HepG2 (cell line): ENCODE measurements around the gene BRIP1. TPM values are rescaled to one million over a fixed set of nuclear protein-coding genes. Genes with fewer than 3 reads are reported as not detected.

ENCODE experiments used
- ATAC-seq: fragments of 200-7000 bp; cut with Tn5 transposase; 3 replicates; pipeline ENCODE4 v1.9.1; 2020; ENCODE audit warnings: mild to moderate bottlenecking, moderate library complexity
- BruUV-seq: library from RNA; stranded (reverse); fragments of 400-500 nt; replicated peaks from 2 replicates; lab custom pipeline; 2021; lab: Mats Ljungman, UMichigan
- CTCF ChIA-PET: fragments of 300-600 bp; formaldehyde crosslinking; extraction: SDS; loops from one replicate; lab custom pipeline; 2021; ENCODE audit warnings: low total read pairs, inconsistent platforms, low intra/inter-chr PET ratio; lab: Yijun Ruan, JAX
- POLR2A ChIA-PET: fragments of 350-600 bp; sonication (Branson Sonifier 250); formaldehyde crosslinking; loops from one replicate; lab custom pipeline; 2020; ENCODE audit warnings: antibody characterized with exemption, inconsistent platforms; lab: Yijun Ruan, JAX
- DNase-seq: peaks from one replicate; pipeline ENCODE4 v3.0.0-alpha.2; 2015; ENCODE audit warnings: low spot score
- FAIRE-seq: peaks from 3 replicates; lab custom pipeline; 2011; peaks lifted over from hg19 to GRCh38; lab: Jason Lieb, UNC
- H2AFZ ChIP-seq: one replicate; pipeline ENCODE4 v1.6.1; 2011; ENCODE audit warnings: low read length, inconsistent platforms
- H3K27ac ChIP-seq: fragments of 300-600 bp; 3 replicates; pipeline ENCODE4 v1.8.0; 2011; ENCODE audit warnings: mixed run types, mild to moderate bottlenecking, mixed read lengths, low read length, inconsistent platforms; ENCODE audit not compliant: insufficient read depth; ENCODE audit errors: extremely low read length
- H3K27me3 ChIP-seq, 2 experiments: fragments of 200-600 bp in 1 of 2; 2 replicates in 1 of 2; 3 replicates in 1 of 2; pipeline versions ENCODE4 v1.6.0 to v1.8.0; 2011; ENCODE audit warnings: low read length in 2 of 2, mild to moderate bottlenecking in 2 of 2, moderate library complexity in 2 of 2, inconsistent platforms in 1 of 2; ENCODE audit not compliant: insufficient read depth in 2 of 2, control insufficient read depth in 1 of 2
- H3K36me3 ChIP-seq, 2 experiments: fragments of 200-600 bp in 1 of 2; replicated peaks in 1 of 2; 2 replicates in 1 of 2; 3 replicates in 1 of 2; pipeline versions ENCODE4 v1.5.1 to v1.8.0; 2011; ENCODE audit warnings: low read length in 2 of 2, inconsistent platforms in 1 of 2; ENCODE audit not compliant: insufficient read depth in 2 of 2, control insufficient read depth in 1 of 2
- H3K4me1 ChIP-seq: 2 replicates; pipeline ENCODE4 v1.5.1; 2012; ENCODE audit warnings: low read length, inconsistent platforms; ENCODE audit not compliant: insufficient read depth
- H3K4me2 ChIP-seq: 2 replicates; pipeline ENCODE4 v1.6.0; 2011; ENCODE audit warnings: low read depth, low read length, inconsistent platforms
- H3K4me3 ChIP-seq, 3 experiments: fragments of 200-600 bp in 1 of 3; sonication (generic), shearing (Covaris generic) in 1 of 3; replicated peaks in 1 of 3; 2 replicates each; pipeline ENCODE4 v1.5.1; 2011 to 2016; ENCODE audit warnings: low read length in 3 of 3, inconsistent platforms in 2 of 3, low read depth in 2 of 3, mild to moderate bottlenecking in 2 of 3, control low read depth in 1 of 3, mixed read lengths in 1 of 3; ENCODE audit not compliant: insufficient read depth in 1 of 3
- H3K79me2 ChIP-seq: one replicate; pipeline ENCODE4 v1.6.1; 2011; ENCODE audit warnings: low read length, inconsistent platforms; ENCODE audit not compliant: insufficient read depth
- H3K9ac ChIP-seq: 2 replicates; pipeline ENCODE4 v1.6.0; 2011; ENCODE audit warnings: mild to moderate bottlenecking, low read depth, low read length, inconsistent platforms; ENCODE audit not compliant: insufficient read depth
- H3K9me3 ChIP-seq: 2 replicates; pipeline ENCODE4 v1.5.1; 2012; ENCODE audit warnings: mild to moderate bottlenecking, low read length
- H4K20me1 ChIP-seq: 2 replicates; pipeline ENCODE4 v1.6.0; 2011; ENCODE audit warnings: inconsistent platforms, mild to moderate bottlenecking, low read length, moderate library complexity; ENCODE audit not compliant: insufficient read depth
- AFF4 ChIP-seq: sonication (generic); formaldehyde crosslinking; IDR thresholded peaks from 2 replicates; pipeline ENCODE4 v1.4.0; 2020; ENCODE audit warnings: missing genetic modification reagents
- ERF ChIP-seq: IDR thresholded peaks from 2 replicates; pipeline ENCODE4 v1.6.1; 2018; ENCODE audit warnings: missing biosample characterization, missing genetic modification reagents
- NR2F1 ChIP-seq, 2 experiments: fragments of 450-650 bp in 1 of 2; formaldehyde crosslinking in 1 of 2; IDR thresholded peaks; 2 replicates each; pipeline versions ENCODE4 v1.5.0 to v1.6.1; 2016 to 2020; ENCODE audit warnings: mild to moderate bottlenecking in 1 of 2, missing compliant biosample characterization in 1 of 2, missing genetic modification reagents in 1 of 2, moderate library complexity in 1 of 2
- SNAPC2 ChIP-seq: sonication (generic); formaldehyde crosslinking; IDR thresholded peaks from 2 replicates; pipeline ENCODE4 v1.8.1; 2022; ENCODE audit warnings: mild to moderate bottlenecking, missing genetic modification reagents
- SRSF9 ChIP-seq: fragments of 200-400 bp; formaldehyde crosslinking; IDR thresholded peaks from 2 replicates; pipeline ENCODE4 v1.6.1; 2018; ENCODE audit warnings: borderline replicate concordance, mild to moderate bottlenecking, low read depth, low read length; ENCODE audit not compliant: insufficient read depth, poor library complexity, severe bottlenecking
- STAT6 ChIP-seq: sonication (generic); formaldehyde crosslinking; IDR thresholded peaks from 2 replicates; pipeline ENCODE4 v1.4.0; 2020; ENCODE audit warnings: missing genetic modification reagents, mild to moderate bottlenecking, borderline replicate concordance
- SUZ12 ChIP-seq: fragments of 150-350 bp; IDR thresholded peaks from 2 replicates; pipeline ENCODE4 v1.6.1; 2014; ENCODE audit warnings: low read depth, low read length
- ZNF205 ChIP-seq: IDR thresholded peaks from 2 replicates; pipeline ENCODE4 v1.6.1; 2018; ENCODE audit warnings: missing biosample characterization, missing genetic modification reagents
- ZNF276 ChIP-seq: sonication (generic); formaldehyde crosslinking; IDR thresholded peaks from 2 replicates; pipeline ENCODE4 v1.4.0; 2020; ENCODE audit warnings: mild to moderate bottlenecking, low read depth, missing genetic modification reagents
- ZNF296 ChIP-seq: sonication (generic); formaldehyde crosslinking; conservative IDR thresholded peaks from 2 replicates; pipeline ENCODE4 v1.5.0; 2020; ENCODE audit warnings: mild to moderate bottlenecking, missing genetic modification reagents
- ZNF790 ChIP-seq: sonication (generic); formaldehyde crosslinking; IDR thresholded peaks from 2 replicates; pipeline ENCODE4 v1.8.0; 2022; ENCODE audit warnings: missing genetic modification reagents, mild to moderate bottlenecking, borderline replicate concordance
- ZNF879 ChIP-seq: sonication (generic); formaldehyde crosslinking; IDR thresholded peaks from 2 replicates; pipeline ENCODE4 v1.8.1; 2023; ENCODE audit warnings: missing genetic modification reagents
- WGBS: methylation state at CpG from one replicate; pipeline ENCODE4 v1.1.6; 2017; ENCODE audit warnings: low lambda C conversion rate; 5-methylcytosine and 5-hydroxymethylcytosine counted together
- in situ Hi-C: cut with HindIII; loops from 2 replicates; pipeline ENCODE4 v1.10.0; 2017; ENCODE audit warnings: low pct_unique_long_range_greater_than_20kb; ENCODE audit not compliant: extremely low pct_ligation_motif_present
- intact Hi-C: fragments of 100-400 bp; cut with micrococcal nuclease; formaldehyde crosslinking; loops from one replicate; pipeline ENCODE4 v1.10.0; 2022; ENCODE audit not compliant: unreplicated experiment
- polyA plus RNA-seq, 8 experiments: library from polyadenylated mRNA; depleted of rRNA in 3 of 8; stranded (reverse) in 7 of 8; unstranded in 1 of 8; fragments of >200 nt; fragmentation: Illumina TruSeq in 4 of 8; extraction: Trizol in 4 of 8; gene quantifications; 2 replicates each; pipeline versions ENCODE4 v1.2.1 to v1.2.3, GENCODE V29; 2011 to 2016; ENCODE audit warnings: low read depth in 4 of 8, missing spikeins in 1 of 8, mixed read lengths in 1 of 8; ENCODE audit not compliant: insufficient read depth in 1 of 8
- total RNA-seq, 5 experiments: library from RNA; depleted of rRNA; stranded (reverse); fragments of >200 nt; fragmentation: Illumina TruSeq; extraction: Trizol; gene quantifications; 2 replicates each; pipeline ENCODE4 v1.2.3, GENCODE V29; 2016; ENCODE audit warnings: low read depth in 1 of 5

Gene BRIP1
- total and polyA plus RNA-seq, 2 of the 13 experiments (the other 11 are each of a cell fraction or from before 2014, with no cell fraction given), result 3.8 to 27.7 TPM

- no peaks in the 10 kb centered on the region for H3K27me3 ChIP-seq
- TF ChIP-seq STAT6 (CRISPR knock-in tag) (no peak), ZNF879 (CRISPR knock-in tag) (no peak), ZNF205 (no peak), ZNF276 (CRISPR knock-in tag) (no peak), SNAPC2 (CRISPR knock-in tag) (no peak), AFF4 (CRISPR knock-in tag) (no peak), NR2F1 (CRISPR knock-in tag; IDR thresholded peaks at IDR 0.05) (no peak), ZNF296 (CRISPR knock-in tag) (no peak), SUZ12 (no peak), SRSF9 (no peak), ERF (no peak), ZNF790 (CRISPR knock-in tag) (no peak)
- TF ChIP-seq, all 625 proteins: peak for 0
- Histone ChIP-seq H3K4me3 (no peak overlapping the region), H3K9me3 (no peaks in the 10 kb centered on the region), H2AFZ (no peak overlapping the region), H3K4me1 (no peaks in the 10 kb centered on the region), H3K9ac (no peak overlapping the region), H3K36me3 (peaks cover 15 to 80% of the 10 kb centered on the region in 2 experiments), H3K27ac (no peak overlapping the region), H3K4me2 (no peak overlapping the region), H4K20me1 (no peaks in the 10 kb centered on the region), H3K79me2 (no peaks in the 10 kb centered on the region)
- FAIRE-seq (no peak), DNase-seq (no peak), ATAC-seq (no peak)
- in situ Hi-C loops (no loop called here), intact Hi-C loops (no loop called here)
- BruUV-seq, result no TSS peak
- ChIA-PET CTCF (no interaction called here), POLR2A (no interaction called here)
- WGBS, result 96% methylated on average over 3 of the region's 3 CpGs
Measured at GRCh38 chr17:61875804-61876203, 12.5 kb upstream of the BRIP1 start.
